GM23338 (cell line): ENCODE data around the gene TENM3. TPM values are rescaled to one million over a fixed set of nuclear protein-coding genes. Genes with fewer than 3 reads are reported as not detected.

Source experiments
- ATAC-seq: fragments of 200-7000 bp; cut with Tn5 transposase; 3 replicates; pipeline ENCODE4 v1.9.1; 2020
- DNase-seq: peaks from one replicate; pipeline ENCODE4 v3.0.0-alpha.2; 2015; ENCODE audit warnings: low spot score
- H2AFZ ChIP-seq: fragments of 200-600 bp; sonication (generic); 2 replicates; pipeline ENCODE4 v1.8.0; 2016; ENCODE audit warnings: antibody characterized with exemption, mild to moderate bottlenecking, moderate library complexity
- H3F3A ChIP-seq: fragments of 200-600 bp; sonication (generic); replicated peaks from 2 replicates; pipeline ENCODE4 v1.8.0; 2017; ENCODE audit warnings: antibody characterized with exemption, mixed run types, low read depth
- H3K27ac ChIP-seq: fragments of 200-600 bp; sonication (generic); 2 replicates; pipeline ENCODE4 v1.6.1; 2016; ENCODE audit warnings: low read depth
- H3K27me3 ChIP-seq: fragments of 200-600 bp; sonication (generic); 2 replicates; pipeline ENCODE4 v1.8.0; 2016; ENCODE audit warnings: mild to moderate bottlenecking, mixed run types, moderate library complexity; ENCODE audit not compliant: insufficient read depth
- H3K36me3 ChIP-seq: fragments of 200-600 bp; sonication (generic); 2 replicates; pipeline ENCODE4 v1.8.0; 2016; ENCODE audit warnings: mild to moderate bottlenecking; ENCODE audit not compliant: insufficient read depth
- H3K4me1 ChIP-seq: fragments of 200-600 bp; sonication (generic); 2 replicates; pipeline ENCODE4 v1.8.0; 2016; ENCODE audit warnings: mild to moderate bottlenecking, moderate library complexity; ENCODE audit not compliant: insufficient read depth
- H3K4me2 ChIP-seq: fragments of 200-600 bp; sonication (generic); 2 replicates; pipeline ENCODE4 v1.7.1; 2017; ENCODE audit warnings: mixed run types
- H3K4me3 ChIP-seq: fragments of 200-600 bp; sonication (generic); 2 replicates; pipeline ENCODE4 v1.6.1; 2016; ENCODE audit warnings: mixed run types
- H3K79me2 ChIP-seq: fragments of 200-600 bp; sonication (generic); replicated peaks from 2 replicates; pipeline ENCODE4 v1.8.0; 2017; ENCODE audit warnings: mild to moderate bottlenecking; ENCODE audit not compliant: insufficient read depth
- H3K9me2 ChIP-seq: fragments of 200-600 bp; sonication (generic); 2 replicates; pipeline ENCODE4 v1.8.0; 2017; ENCODE audit not compliant: insufficient read depth
- H4K20me1 ChIP-seq: fragments of 200-600 bp; sonication (generic); replicated peaks from 2 replicates; pipeline ENCODE4 v1.8.0; 2017; ENCODE audit warnings: mild to moderate bottlenecking; ENCODE audit not compliant: insufficient read depth
- H3K27ac Mint-ChIP-seq: 2 replicates; pipeline ENCODE4 v1.8.0; 2020; ENCODE audit warnings: inconsistent platforms, mild to moderate bottlenecking, moderate library complexity, mixed read lengths
- H3K27me3 Mint-ChIP-seq: 3 replicates; pipeline ENCODE4 v1.8.0; 2022; ENCODE audit warnings: low read depth, mild to moderate bottlenecking, moderate library complexity, mixed read lengths, inconsistent platforms; ENCODE audit not compliant: insufficient read depth, poor library complexity
- H3K36me3 Mint-ChIP-seq: 3 replicates; pipeline ENCODE4 v1.8.0; 2021; ENCODE audit warnings: low read depth, mild to moderate bottlenecking, inconsistent platforms, moderate library complexity, mixed read lengths
- H3K4me1 Mint-ChIP-seq: 3 replicates; pipeline ENCODE4 v1.8.0; 2020; ENCODE audit warnings: mild to moderate bottlenecking, inconsistent platforms, mixed read lengths
- H3K4me3 Mint-ChIP-seq: 3 replicates; pipeline ENCODE4 v1.8.0; 2021; ENCODE audit warnings: moderate library complexity, mild to moderate bottlenecking, inconsistent platforms, mixed read lengths
- H3K9me3 Mint-ChIP-seq: 3 replicates; pipeline ENCODE4 v1.8.0; 2020; ENCODE audit warnings: moderate library complexity, mild to moderate bottlenecking, inconsistent platforms, mixed read lengths
- CREB1 ChIP-seq: fragments of 250-450 bp; sonication (Bioruptor Pico); IDR thresholded peaks from 2 replicates; pipeline ENCODE4 v1.5.0; 2020; ENCODE audit warnings: low read depth, mild to moderate bottlenecking, moderate library complexity
- EZH2phosphoT487 ChIP-seq: fragments of 200-600 bp; sonication (generic); IDR thresholded peaks from one replicate; pipeline ENCODE4 v1.8.1; 2018; ENCODE audit warnings: antibody characterized with exemption; ENCODE audit not compliant: unreplicated experiment
- JUNB ChIP-seq: IDR thresholded peaks from one replicate; pipeline ENCODE4 v1.6.1; 2016; ENCODE audit warnings: antibody characterized with exemption; ENCODE audit not compliant: unreplicated experiment
- NANOG ChIP-seq: IDR thresholded peaks from 2 replicates; pipeline ENCODE4 v1.6.1; 2016; ENCODE audit warnings: antibody characterized with exemption, borderline replicate concordance
- POLR2AphosphoS5 ChIP-seq: IDR thresholded peaks from 2 replicates; pipeline ENCODE4 v1.6.1; 2016; ENCODE audit warnings: antibody characterized with exemption, low read depth
- STAT1 ChIP-seq: IDR thresholded peaks from one replicate; pipeline ENCODE4 v1.6.1; 2016; ENCODE audit warnings: antibody characterized with exemption; ENCODE audit not compliant: unreplicated experiment
- ZNF114 ChIP-seq: fragments of 250-450 bp; sonication (Bioruptor Pico); IDR thresholded peaks from 2 replicates; pipeline ENCODE4 v1.5.0; 2020; ENCODE audit warnings: mild to moderate bottlenecking, moderate library complexity
- polyA plus RNA-seq: library from polyadenylated mRNA; unstranded; fragments of >200 nt; fragmentation: Nextera tagmentation; extraction: Ambion mirVana; gene quantifications from 2 replicates; pipeline ENCODE4 v1.2.1, GENCODE V29; 2016
- total RNA-seq: library from RNA; depleted of rRNA; stranded (reverse); fragments of >200 nt; shearing (Covaris generic); gene quantifications from 2 replicates; pipeline ENCODE4 v1.2.3, GENCODE V29; 2014
- TF ChIP-seq, protein P1 (sequence below), 2 experiments: fragments of 200-600 bp in 1 of 2; sonication (generic) in 1 of 2; conservative IDR thresholded peaks; 2 replicates each; pipeline versions ENCODE4 v1.5.1 to v1.6.1; 2016 to 2017; ENCODE audit warnings: antibody characterized with exemption in 2 of 2, low read depth in 2 of 2, mild to moderate bottlenecking in 2 of 2, moderate library complexity in 1 of 2
- TF ChIP-seq, protein P2 (sequence below): IDR thresholded peaks from 2 replicates; pipeline ENCODE4 v1.6.1; 2016; ENCODE audit warnings: antibody characterized with exemption
- TF ChIP-seq, protein P3 (sequence below): fragments of 250-450 bp; sonication (Bioruptor Pico); IDR thresholded peaks from 2 replicates; pipeline ENCODE4 v1.5.0; 2020; ENCODE audit warnings: mild to moderate bottlenecking, moderate library complexity

Gene TENM3
- total and polyA plus RNA-seq, 2 experiments from 2014 or later, result 22.2 to 128 TPM

DNA sequence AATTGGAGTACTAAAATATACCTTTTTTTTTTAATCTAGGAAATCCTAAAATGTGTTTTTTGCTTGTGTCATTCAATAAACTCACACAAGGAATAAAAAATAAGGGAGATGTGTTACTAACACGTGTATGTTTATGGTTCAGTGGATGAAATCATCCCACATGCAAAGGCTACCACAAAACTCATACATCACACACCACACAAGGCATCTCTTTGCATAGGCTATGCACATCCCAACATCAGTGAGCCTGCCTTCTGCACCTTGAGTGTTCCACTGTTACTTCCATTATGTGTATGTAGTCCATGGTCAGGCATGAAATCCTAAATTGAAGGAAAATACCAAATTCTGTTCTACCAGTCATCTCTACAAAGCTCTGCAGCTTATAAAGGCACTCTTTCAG lies 460.9 kb downstream of the TENM3 start (continued):
- TF ChIP-seq ZNF114 (no peak), POLR2AphosphoS5 (no peak), EZH2phosphoT487 (no peak), CREB1 (CRISPR knock-in tag) (no peak), NANOG (no peak)
- TF ChIP-seq, protein P1, sequence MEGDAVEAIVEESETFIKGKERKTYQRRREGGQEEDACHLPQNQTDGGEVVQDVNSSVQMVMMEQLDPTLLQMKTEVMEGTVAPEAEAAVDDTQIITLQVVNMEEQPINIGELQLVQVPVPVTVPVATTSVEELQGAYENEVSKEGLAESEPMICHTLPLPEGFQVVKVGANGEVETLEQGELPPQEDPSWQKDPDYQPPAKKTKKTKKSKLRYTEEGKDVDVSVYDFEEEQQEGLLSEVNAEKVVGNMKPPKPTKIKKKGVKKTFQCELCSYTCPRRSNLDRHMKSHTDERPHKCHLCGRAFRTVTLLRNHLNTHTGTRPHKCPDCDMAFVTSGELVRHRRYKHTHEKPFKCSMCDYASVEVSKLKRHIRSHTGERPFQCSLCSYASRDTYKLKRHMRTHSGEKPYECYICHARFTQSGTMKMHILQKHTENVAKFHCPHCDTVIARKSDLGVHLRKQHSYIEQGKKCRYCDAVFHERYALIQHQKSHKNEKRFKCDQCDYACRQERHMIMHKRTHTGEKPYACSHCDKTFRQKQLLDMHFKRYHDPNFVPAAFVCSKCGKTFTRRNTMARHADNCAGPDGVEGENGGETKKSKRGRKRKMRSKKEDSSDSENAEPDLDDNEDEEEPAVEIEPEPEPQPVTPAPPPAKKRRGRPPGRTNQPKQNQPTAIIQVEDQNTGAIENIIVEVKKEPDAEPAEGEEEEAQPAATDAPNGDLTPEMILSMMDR (conservative IDR thresholded peaks at IDR 0.05; ENCODE audit: low read depth in 2 of 2), result no peak
- TF ChIP-seq, protein P2, sequence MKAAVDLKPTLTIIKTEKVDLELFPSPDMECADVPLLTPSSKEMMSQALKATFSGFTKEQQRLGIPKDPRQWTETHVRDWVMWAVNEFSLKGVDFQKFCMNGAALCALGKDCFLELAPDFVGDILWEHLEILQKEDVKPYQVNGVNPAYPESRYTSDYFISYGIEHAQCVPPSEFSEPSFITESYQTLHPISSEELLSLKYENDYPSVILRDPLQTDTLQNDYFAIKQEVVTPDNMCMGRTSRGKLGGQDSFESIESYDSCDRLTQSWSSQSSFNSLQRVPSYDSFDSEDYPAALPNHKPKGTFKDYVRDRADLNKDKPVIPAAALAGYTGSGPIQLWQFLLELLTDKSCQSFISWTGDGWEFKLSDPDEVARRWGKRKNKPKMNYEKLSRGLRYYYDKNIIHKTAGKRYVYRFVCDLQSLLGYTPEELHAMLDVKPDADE, result no peak

DNA sequence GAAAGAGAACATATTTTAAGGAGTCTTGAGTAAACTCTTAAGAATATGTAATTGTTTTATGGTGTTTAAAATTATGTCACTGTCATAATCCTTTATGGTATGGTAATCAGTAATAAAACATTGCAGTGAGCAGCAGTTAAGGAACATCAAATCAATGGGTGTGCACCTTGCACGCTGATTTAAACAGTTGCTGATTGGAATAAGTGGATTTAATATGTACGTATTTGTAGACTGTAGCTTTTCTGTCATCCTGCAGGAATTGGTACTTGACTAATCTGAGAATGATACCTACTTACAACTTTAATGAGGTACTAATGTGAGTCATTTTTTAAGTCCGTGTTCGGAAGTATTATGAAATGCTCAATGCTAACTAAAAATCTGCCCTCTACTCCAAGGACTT lies 461.7 kb downstream of the TENM3 start:
- Histone ChIP-seq H3K27ac (no peak overlapping the region), H3K4me3 (no peak overlapping the region), H3K4me1 (peaks cover 10% of the 10 kb centered on the region; the same call in 1 of the 2 replicates), H3K79me2 (no peaks in the 10 kb centered on the region), H3K27me3 (no peaks in the 10 kb centered on the region), H3K9me2 (no peaks in the 10 kb centered on the region), H2AFZ (no peak overlapping the region), H3F3A (no peaks in the 10 kb centered on the region), H4K20me1 (no peaks in the 10 kb centered on the region), H3K36me3 (no peaks in the 10 kb centered on the region), H3K4me2 (no peak overlapping the region)
- H3K4me3 Mint-ChIP-seq, result no peak overlapping the region
- peaks cover 2% of the 10 kb centered on the region for H3K27me3 Mint-ChIP-seq
- DNase-seq (no peak), ATAC-seq (no peak)
- peaks cover 7% of the 10 kb centered on the region; the same call in 1 of the 3 replicates for H3K36me3 Mint-ChIP-seq
- no peaks in the 10 kb centered on the region; the same call in 2 of the 3 replicates for H3K9me3 Mint-ChIP-seq
- H3K4me1 Mint-ChIP-seq, result peaks cover 10% of the 10 kb centered on the region
- no peak overlapping the region for H3K27ac Mint-ChIP-seq
- no peak for TF ChIP-seq JUNB
- TF ChIP-seq NANOG, result no peak
- no peak for TF ChIP-seq EZH2phosphoT487

DNA sequence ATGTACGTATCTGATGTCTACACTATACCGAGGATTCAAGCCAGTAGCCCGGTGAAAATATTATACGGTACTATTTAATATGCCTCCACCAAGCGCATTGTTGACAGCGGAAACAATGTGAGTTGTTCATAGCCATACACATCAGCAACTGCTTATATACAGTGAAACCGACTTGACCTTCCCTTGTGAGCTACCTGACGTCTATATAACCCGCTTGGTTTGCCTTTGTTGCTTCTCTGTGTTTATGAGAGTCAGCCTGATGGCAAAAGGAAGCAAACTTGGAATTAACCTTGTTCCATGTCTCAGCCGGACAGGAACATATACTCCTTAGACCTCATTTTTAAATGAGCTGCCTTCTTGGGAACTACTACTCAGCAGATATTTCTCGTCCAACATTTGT lies 462.2 kb downstream of the TENM3 start:
- peaks cover 2% of the 10 kb centered on the region for H3K27me3 Mint-ChIP-seq
- DNase-seq, result no peak
- H3K27ac Mint-ChIP-seq, result no peak overlapping the region
- no peak for ATAC-seq
- no peaks in the 10 kb centered on the region for H3K36me3 ChIP-seq
- no peaks in the 10 kb centered on the region for H3K9me2 ChIP-seq
- peaks cover 6% of the 10 kb centered on the region for H3K4me1 Mint-ChIP-seq
- H3K36me3 Mint-ChIP-seq, result peaks cover 7% of the 10 kb centered on the region; the same call in 1 of the 3 replicates
- no peaks in the 10 kb centered on the region; the same call in 2 of the 3 replicates for H3K9me3 Mint-ChIP-seq
- H3K4me3 Mint-ChIP-seq, result no peak overlapping the region
- H3K4me1 ChIP-seq, result peaks cover 6% of the 10 kb centered on the region; the same call in 1 of the 2 replicates
- H3K79me2 ChIP-seq, result no peaks in the 10 kb centered on the region
- H3K27me3 ChIP-seq, result no peaks in the 10 kb centered on the region
- no peak overlapping the region for H3K4me3 ChIP-seq
- H3F3A ChIP-seq, result no peaks in the 10 kb centered on the region
- H3K4me2 ChIP-seq, result no peak overlapping the region
- H4K20me1 ChIP-seq, result no peaks in the 10 kb centered on the region
- no peak overlapping the region for H3K27ac ChIP-seq
- no peak overlapping the region for H2AFZ ChIP-seq
- TF ChIP-seq STAT1, result no peak
- no peak for TF ChIP-seq CREB1 (CRISPR knock-in tag)
- no peak for TF ChIP-seq POLR2AphosphoS5
- TF ChIP-seq, protein P3, sequence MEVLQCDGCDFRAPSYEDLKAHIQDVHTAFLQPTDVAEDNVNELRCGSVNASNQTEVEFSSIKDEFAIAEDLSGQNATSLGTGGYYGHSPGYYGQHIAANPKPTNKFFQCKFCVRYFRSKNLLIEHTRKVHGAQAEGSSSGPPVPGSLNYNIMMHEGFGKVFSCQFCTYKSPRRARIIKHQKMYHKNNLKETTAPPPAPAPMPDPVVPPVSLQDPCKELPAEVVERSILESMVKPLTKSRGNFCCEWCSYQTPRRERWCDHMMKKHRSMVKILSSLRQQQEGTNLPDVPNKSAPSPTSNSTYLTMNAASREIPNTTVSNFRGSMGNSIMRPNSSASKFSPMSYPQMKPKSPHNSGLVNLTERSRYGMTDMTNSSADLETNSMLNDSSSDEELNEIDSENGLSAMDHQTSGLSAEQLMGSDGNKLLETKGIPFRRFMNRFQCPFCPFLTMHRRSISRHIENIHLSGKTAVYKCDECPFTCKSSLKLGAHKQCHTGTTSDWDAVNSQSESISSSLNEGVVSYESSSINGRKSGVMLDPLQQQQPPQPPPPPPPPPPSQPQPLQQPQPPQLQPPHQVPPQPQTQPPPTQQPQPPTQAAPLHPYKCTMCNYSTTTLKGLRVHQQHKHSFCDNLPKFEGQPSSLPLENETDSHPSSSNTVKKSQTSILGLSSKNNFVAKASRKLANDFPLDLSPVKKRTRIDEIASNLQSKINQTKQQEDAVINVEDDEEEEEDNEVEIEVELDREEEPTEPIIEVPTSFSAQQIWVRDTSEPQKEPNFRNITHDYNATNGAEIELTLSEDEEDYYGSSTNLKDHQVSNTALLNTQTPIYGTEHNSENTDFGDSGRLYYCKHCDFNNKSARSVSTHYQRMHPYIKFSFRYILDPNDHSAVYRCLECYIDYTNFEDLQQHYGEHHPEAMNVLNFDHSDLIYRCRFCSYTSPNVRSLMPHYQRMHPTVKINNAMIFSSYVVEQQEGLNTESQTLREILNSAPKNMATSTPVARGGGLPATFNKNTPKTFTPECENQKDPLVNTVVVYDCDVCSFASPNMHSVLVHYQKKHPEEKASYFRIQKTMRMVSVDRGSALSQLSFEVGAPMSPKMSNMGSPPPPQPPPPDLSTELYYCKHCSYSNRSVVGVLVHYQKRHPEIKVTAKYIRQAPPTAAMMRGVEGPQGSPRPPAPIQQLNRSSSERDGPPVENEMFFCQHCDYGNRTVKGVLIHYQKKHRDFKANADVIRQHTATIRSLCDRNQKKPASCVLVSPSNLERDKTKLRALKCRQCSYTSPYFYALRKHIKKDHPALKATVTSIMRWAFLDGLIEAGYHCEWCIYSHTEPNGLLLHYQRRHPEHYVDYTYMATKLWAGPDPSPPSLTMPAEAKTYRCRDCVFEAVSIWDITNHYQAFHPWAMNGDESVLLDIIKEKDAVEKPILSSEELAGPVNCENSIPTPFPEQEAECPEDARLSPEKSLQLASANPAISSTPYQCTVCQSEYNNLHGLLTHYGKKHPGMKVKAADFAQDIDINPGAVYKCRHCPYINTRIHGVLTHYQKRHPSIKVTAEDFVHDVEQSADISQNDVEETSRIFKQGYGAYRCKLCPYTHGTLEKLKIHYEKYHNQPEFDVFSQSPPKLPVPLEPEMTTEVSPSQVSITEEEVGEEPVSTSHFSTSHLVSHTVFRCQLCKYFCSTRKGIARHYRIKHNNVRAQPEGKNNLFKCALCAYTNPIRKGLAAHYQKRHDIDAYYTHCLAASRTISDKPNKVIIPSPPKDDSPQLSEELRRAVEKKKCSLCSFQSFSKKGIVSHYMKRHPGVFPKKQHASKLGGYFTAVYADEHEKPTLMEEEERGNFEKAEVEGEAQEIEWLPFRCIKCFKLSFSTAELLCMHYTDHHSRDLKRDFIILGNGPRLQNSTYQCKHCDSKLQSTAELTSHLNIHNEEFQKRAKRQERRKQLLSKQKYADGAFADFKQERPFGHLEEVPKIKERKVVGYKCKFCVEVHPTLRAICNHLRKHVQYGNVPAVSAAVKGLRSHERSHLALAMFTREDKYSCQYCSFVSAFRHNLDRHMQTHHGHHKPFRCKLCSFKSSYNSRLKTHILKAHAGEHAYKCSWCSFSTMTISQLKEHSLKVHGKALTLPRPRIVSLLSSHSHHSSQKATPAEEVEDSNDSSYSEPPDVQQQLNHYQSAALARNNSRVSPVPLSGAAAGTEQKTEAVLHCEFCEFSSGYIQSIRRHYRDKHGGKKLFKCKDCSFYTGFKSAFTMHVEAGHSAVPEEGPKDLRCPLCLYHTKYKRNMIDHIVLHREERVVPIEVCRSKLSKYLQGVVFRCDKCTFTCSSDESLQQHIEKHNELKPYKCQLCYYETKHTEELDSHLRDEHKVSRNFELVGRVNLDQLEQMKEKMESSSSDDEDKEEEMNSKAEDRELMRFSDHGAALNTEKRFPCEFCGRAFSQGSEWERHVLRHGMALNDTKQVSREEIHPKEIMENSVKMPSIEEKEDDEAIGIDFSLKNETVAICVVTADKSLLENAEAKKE (CRISPR knock-in tag), result no peak
- no peak for TF ChIP-seq JUNB
